HK-2 (cell line): ENCODE measurements around the gene C1orf198.

Experiments
- DNase-seq: peaks from one replicate; pipeline ENCODE4 v3.0.0-alpha.2; 2018; ENCODE audit not compliant: unreplicated experiment

The C1orf198 gene

DNA sequence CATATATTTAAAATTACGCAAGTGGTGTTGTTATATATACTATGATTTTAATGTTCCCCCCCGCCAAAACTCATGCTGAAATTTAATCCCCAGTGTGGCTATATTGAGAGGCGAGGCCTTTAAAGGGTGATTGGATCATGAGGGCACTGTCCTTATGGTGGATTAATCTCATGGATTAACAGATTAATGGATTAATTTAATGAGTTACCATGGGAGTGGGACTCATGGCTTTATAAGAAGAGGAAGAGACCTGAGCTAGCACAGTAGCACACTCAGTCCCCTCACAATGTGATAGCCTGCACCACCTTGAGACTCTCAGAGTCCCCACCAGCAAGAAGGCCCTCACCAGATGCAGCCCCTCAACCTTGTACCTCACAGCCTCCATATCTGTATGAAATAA is 34.8 kb downstream of the C1orf198 start:
- no peak for DNase-seq

DNA sequence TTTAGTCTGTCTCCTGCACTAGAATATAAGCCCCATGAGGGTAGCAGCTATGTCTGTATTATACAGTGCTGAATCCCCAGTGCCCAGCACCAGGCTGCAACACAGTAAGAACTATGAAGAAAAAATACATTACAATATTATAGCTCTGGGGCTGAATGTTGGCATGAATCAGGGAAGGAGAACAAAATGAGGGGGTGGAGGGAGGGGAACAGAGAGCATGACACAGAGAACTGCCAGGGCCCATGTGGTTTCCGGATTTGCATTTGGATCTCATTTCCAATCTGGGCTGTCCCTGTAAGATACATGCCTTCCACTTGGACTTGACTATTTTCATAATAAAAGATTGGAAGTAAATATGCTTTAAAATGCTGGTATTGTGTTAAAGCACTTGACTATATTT is 35.8 kb downstream of the C1orf198 start:
- no peak for DNase-seq

DNA sequence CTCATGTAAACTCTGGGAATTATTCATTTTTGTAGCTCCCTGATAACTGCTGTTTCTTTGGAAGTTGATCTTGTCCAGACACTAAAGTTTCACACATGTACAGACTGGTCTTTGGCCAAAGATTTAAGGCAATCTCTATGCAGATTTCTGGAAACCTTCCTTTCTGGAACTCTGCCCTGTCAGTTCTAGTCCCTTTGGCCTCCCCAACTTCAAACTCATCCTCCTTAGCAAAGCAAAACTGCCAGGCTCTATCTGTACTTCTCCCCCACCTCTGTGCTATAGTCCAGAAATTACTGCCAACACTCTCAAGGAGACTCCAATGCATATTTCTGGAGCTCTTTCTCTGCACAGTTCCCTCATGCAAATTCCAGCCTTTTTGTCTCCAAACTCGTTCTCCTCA is 36.5 kb downstream of the C1orf198 start:
- no peak for DNase-seq

DNA sequence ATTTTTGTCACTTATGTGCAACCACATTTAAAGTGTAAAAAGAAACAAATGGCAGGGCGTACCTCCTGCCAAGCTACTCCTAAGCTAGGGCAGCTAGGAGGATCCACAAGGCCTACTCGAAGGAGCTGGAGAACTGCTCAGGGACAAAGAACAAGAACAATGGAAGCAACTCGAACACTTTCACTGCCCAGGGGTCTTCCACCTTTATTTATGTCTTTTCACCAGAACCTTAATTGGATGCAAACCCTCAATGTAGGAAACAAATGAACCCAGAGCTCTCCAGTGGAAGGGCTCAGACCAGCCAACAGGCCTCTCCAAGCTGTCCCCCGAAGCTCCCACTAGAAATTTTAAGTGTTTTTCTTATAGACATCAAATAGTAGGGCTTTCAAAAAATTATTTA is 39.9 kb downstream of the C1orf198 start:
- DNase-seq: no peak

DNA sequence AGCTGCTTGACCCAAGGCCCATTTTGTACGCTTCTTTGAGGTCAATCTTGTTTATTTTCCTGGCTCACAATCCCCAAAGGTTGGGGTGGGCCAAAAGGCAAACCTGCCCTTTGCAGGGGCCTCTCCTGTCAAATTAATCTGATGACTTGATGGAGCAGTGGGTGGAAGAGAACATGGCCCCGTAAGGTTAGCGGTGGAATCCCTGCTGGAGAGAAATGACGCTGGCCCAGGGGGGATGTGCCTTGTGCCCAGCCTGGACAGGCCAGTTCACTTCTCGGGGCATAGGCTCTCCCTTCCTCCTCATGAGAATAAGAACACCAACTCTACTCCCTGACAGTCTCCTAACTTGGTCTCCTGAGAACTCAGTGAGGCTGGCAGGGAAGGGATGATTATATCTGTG is 40.5 kb downstream of the C1orf198 start:
- DNase-seq: no peak

DNA sequence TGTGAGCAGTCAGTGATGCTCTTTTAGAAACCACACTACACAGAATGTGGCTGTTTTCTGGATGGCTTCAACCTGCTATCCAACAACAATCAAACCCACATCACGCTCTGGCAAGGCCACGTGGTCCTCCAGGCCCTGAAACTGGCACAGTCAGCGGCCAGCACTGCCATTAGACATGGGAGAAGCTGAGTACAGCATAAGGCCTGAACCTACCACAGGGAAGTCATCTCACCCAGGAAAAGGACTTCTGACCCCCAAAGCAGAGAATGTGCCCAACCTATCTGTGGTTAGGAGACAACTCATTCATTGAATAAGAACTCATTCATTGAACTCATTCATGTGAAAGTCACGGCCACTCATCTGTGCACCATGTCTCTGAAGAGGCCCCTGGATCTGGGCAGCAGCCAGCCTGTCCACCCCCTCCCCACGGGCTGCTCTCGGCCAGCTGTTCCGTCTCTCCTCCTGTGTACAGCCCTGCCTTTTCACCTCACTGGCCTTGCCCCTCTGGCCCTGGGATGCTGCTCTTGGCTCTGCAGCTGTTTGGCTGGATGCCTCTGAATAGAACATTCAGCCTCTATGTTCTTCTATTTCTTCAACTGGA is 41.1 kb downstream of the C1orf198 start:
- DNase-seq: no peak

DNA sequence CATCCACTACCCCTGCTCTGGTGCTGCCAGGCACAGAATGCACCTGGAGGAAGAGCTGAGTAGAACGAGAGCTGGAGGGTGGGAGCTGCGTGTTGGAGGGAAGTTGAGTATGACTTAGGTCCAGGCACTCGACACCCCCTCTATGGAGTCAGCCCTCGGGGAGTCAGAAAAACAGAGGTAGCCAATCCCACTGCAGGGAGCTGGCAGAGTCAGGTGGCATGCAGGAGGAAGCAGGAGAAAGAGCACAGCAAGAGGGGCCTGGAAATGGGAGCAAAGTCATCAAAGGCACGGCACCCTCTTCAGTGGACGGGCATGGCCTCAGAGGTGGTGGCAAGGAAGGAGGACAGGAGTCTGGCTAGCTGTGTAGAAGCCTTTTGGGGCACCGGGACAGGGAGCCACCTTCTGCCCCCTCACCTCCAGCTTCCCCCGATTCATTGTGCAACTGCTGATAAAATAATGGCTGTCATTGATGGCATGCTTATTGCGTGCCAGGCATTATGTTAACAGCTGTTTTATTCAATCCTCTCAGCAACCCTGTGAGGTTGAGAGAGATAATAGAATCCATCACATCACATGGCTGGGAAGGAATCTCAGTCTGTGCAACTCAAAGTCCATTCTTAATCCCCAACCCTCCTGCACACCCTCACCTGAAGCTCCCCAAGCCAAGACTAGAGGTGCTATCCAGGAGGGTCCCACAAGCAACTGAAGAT is 42.0 kb downstream of the C1orf198 start:
- no peak for DNase-seq

DNA sequence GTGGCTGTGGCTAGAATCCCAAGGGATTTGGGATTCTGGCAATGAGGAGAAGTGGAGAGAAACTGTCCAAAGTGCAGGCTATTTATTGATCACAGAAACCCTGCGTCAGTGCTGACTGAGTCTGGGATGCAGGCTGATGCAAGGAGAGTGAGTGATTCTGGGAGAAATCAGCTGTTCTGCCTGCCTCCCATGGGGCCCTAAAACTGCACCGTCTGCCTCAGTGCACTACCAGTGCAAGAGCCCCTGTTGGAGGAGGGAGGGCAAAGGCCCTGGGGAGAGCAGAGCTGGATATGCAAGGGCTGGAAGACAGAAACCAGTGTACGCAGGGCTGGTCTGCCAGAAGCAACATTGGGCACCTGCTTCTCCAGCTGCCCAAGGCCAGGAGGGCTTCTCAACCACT is 42.6 kb downstream of the C1orf198 start:
- no peak for DNase-seq

DNA sequence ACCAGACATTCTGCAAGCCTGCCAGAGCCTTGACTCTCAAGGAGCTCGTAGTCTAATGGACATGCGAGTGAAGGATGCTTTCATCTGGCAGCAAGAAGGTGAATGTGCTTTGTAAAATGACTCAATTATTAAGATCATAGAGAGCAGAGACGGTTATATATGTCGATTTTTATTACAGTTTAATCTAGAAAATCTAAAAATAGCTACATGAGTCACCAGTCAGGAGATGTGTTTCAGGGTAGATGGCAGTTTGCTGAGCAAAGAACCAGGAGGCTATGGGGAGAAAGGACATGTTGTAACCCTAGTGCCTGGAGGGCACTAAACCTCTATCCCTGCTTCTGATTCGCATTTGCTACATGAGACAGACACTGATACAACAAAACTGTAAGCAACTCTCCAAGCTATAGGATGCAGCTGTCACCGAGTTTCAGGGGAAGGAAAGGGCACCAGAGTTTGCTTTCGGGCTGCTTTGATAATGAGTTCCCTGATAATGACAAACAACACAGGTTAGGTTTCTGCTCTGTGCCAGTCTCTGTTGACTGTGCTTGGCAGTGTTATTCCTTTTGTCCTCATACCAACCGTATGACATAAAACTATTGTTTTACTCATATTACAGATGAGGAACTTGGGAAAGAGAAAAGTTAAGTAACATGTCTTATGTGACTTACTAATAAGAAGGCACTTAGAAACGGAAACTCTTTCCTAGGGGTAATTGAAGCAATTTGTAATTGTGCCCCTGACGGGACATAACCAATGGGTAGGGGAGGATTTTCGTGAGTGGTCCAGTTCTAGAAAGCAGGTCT is 43.2 kb downstream of the C1orf198 start:
- no peak for DNase-seq

DNA sequence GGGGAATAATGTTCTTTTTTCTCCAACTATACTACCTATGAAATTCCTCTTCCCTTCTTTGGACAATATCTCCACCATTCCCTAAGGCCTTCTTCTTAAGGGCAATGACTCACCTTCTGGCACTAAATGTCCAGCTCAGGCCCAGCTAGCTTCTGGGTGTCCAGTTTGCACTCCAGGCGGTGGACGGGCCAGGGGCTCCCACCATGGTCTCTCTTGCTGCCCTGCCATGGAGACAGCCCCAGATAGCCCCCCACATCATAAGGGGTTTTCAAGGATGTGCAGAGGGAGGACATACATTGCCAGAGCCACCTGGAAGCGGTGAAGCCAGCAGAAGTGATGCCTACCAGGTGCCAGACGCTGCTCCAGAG is 43.8 kb downstream of the C1orf198 start:
- no peak for DNase-seq

DNA sequence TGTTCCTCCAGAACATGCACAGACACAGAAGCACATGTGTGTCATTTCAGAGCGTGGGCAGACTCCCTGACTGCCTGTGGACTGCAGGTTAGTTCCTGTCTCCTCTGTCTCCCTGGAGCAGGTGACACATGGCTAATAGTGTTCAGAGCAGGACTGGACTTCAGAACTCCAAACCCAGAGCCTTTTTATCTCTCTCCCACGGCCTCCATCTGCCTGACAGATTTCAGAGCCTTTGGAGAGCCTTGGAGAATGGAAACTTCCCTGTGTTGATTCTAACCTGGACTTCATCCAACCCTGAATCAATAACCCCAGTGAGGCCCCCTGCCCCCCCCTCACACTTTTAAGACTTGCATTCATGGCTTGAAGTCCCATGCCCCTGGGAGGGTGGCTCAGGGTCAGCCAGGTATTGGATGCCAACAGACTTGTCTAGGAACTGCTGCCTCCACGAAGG is 44.4 kb downstream of the C1orf198 start:
- DNase-seq: no peak

DNA sequence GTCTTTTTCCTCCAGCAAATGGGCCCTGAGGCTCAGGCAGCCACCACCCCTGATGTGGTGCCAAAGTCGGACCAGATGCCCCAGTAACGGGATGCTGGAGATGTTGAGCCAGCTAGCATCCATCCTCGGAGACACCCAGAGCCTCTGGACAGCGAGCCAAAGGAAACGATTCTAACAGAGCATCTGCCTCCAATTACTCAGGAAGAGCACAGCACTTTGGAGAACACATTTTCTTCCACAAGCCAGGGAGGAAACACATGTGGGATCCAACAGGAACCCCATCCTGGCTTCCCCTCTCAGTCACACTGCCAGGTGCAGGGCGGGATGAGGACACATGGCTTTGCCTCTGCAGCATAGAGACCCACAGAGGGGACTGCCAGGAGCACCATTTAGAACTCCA is 44.9 kb downstream of the C1orf198 start:
- DNase-seq: no peak

DNA sequence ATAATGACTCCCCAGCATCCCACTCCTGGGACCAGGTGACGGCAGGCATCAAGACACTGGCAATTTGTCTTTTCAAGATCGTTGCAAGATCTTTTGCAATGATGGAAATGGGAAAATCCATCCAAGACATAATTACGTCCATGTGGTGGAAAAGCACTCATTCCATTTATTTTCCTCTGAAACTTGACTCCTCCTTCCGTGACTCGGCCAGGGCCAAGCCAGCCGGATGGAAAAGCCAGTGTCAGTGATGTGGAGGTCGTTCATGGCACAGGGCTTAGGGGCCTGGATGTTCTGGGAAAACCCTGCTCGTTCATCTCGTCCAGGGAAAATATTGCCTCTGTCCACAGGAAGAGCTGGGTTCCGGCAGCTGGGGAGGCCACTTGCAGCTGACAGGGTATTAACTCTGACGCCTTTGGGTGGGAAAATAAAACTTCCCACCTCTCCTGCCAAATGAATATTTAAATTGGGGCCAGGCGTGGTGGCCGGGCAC is 46.2 kb downstream of the C1orf198 start:
- no peak for DNase-seq

DNA sequence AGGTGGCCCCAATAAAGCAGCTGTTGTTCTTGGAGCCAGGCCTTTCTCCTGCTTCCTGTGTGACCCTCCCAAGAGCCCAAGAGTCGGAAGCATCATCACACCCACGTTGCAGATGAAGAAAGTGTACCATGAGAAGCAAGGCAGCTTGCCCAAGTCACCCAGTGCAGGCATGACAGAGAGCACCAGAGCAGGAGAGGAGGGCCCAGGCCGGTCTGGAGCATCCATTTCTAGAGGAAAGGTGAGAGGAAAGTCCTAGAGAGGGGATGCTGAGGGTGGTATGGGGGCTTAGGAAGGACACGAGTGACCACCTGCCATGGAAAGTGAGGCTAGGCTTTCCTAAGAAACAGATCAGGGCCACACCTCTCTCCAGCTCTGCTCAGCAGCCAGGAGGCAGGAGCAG is 47.0 kb downstream of the C1orf198 start:
- DNase-seq: no peak

DNA sequence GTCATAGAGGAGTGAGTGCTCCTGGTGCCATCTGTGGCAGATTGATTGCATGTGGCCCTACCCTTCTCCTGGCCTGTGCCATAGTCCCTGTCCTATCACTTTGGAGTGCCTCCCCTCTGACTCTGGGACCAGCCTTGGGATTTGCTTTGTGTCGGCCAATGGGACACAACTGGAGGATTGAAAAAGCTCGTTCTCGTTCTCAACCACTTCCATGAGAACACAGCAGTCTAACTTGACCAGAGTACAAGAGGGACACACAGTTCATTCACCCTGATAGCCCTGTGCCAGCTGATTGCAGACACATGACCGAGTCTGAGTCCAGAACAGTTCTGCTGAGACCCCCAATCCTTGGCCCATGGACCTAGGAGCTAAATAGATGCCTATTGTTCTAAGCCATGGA is 47.8 kb downstream of the C1orf198 start:
- DNase-seq: no peak

DNA sequence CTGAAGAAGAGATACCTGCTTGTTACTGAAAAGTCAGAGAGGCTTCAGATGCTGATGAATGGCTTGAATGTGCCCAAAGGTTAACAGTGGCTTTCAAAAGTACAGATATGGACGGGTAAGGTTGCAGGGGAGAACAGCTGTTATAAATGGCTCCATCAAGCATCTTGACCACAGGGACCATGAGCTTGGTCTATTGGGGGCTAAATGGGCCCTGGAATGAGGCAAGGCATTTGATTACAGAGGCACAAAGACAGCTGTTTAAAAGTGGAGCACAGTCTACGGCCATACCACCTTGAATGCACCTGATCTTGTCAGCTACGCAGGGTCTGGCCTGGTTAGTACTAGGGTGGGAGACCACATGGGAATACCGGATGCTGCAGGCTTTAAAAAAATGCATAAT is 48.3 kb downstream of the C1orf198 start:
- DNase-seq: no peak

DNA sequence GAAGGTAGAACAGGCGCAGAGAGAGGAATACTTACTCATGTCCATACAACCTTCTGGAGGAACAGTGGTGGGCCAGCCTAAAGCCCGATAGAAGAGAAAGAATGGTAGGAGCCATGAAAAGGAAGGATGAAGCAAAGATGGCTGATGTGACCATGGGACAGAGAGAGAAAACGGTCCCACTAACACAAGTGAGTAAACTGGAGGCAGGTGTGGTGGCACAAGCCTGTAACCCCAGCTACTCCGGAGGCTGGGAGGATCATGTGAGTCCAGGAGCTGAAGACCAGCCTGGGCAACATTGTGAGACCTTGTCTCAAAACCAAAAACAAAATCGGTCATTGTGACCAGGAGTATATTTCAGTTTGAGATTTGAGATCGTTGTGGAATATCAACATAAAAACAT is 49.4 kb downstream of the C1orf198 start:
- DNase-seq: no peak

DNA sequence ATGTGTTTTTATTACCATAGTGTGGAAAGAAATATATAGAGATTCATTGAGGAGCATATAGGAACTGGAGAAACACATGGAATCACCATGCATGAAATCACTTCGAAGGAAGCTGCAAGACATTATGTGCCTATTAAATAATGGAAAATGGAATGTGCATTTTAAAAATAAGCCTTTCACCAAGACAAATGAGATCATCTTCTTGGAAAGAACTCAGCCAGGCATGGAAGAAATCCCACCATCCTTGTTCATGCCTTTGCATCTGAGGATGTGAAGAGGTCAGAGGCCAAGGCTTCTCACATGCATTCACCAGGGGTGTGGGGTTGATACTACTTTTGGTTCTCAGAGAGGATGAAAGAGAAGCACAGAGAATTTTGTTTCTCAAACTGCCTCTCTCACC is 50.0 kb downstream of the C1orf198 start:
- DNase-seq: no peak

DNA sequence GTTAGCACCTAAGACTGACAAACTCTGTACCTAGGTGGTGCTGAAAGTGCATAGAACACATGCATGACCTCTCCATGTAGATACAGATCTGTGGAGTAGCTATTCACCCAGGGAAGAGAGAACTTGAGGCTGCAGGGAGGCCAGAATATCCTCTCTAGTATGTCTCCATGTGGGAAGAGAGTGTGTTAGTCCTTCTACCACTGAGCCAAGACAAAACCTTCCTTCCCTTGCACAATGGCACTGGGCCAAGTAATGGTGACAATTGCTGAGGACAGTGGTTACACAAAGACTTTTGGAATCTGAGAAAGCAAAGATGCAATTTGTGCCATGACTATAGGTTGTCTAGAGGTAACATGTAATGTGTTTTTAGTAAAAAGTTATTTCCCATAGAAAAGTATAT is 52.3 kb downstream of the C1orf198 start:
- no peak for DNase-seq

DNA sequence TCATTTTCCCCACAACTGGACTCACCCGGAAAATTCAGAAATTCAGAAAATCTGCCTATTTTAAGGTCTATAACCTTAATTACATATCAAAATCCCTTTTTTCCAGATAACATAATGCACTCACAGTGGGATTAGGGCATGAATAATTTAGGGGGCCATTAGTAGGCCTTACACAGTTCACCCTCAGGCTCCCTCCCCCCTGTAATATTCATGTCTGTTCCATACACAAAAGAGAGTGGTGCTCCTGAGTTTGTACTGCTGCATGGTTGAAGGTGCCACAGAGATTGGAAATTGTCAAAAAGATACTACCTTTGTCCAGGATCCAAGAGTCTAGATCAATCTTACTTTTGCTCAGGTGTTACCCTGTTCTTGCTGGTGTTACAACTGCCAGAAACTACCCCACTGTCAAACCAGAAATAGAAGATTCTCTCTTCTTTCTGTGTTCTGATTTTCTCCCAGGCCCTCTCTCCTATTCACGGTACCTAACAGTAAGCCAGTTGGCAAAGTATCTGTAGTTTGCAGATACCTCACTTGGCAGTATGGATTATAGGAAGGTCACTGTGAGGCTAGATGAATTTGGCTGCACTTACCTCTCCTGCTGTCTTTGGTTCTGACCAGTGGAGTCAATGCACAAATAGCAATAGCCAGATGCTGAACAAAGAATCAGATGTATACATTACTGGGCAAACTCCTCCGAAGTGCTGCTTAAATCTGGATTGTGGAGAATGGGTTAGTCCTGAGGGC is 53.2 kb downstream of the C1orf198 start:
- no peak for DNase-seq

DNA sequence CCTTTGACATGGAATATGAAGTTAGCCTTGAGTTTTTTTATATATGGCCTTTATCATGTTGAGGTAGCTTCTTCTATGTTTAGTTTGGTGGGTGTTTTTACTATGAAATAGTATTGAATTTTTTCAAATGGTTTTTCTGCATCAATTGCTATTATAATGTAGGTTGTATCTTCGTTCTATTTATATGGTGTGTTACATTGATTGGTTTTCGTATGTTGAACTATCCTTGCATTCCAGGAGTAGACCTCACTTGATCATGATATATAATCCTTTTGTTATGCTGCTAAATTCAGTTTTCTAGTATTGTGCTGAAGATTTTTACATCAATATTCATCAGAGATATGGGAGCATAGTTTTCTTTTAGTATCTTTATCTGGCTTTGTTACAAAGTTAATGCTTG is 55.8 kb downstream of the C1orf198 start:
- no peak for DNase-seq

DNA sequence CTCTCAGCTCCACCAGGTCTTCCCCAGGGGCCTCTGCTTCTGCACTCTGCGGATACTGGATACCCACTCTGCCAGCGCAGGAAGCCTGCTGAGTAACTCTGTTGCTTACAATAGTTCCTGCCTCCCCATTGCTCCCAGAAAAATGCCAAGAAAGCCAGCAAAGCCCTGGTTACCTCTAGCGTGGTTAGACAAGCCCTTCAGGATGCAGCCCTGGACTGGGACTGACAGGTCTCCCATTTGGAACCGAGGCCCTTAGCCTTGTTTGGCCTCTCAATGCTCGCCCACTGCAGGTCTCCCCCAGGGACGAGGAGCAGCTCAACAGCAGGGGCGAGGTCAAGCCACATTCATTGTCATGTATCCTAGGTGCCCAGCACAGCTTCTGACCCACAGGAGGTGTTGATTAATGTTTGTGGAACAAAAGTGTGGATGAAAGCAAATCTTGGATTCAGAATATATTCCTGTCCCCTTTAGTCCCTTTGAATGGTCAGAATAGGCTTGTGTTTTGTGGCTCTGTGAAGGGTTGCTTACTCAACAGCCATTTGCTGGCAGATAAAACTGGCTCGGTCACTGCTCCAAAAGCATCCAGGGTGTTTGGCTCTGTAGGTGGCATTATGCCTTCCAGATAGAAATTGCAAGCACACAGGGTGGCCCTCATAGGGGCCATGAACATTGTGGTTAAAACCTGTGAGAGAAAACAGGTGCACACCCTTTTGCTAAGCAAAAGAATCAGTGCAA is 58.9 kb downstream of the C1orf198 start:
- no peak for DNase-seq
